Astrocyte (in vitro differentiated cells and primary cell): Measurements from ENCODE around the gene SEC11C. TPM values are rescaled to one million over a fixed set of nuclear protein-coding genes. Genes with fewer than 3 reads are reported as not detected.

Experiments used
- DNase-seq: peaks from one replicate; pipeline ENCODE4 v3.0.0-alpha.2; 2010; ENCODE audit warnings: low read depth
- FAIRE-seq: peaks from 2 replicates; lab custom pipeline; 2011; peaks lifted over from hg19 to GRCh38; lab: Jason Lieb, UNC
- H2AFZ ChIP-seq: 2 replicates; pipeline ENCODE4 v1.6.0; 2012; ENCODE audit warnings: low read depth, low read length, inconsistent platforms
- H3K27ac ChIP-seq: 2 replicates; pipeline ENCODE4 v1.5.1; 2011; ENCODE audit warnings: low read depth, low read length, inconsistent platforms
- H3K27me3 ChIP-seq: 2 replicates; pipeline ENCODE4 v1.6.0; 2011; ENCODE audit warnings: low read length, inconsistent platforms; ENCODE audit not compliant: insufficient read depth
- H3K36me3 ChIP-seq: 2 replicates; pipeline ENCODE4 v1.5.1; 2011; ENCODE audit warnings: low read length, inconsistent platforms; ENCODE audit not compliant: insufficient read depth
- H3K4me1 ChIP-seq: 2 replicates; pipeline ENCODE4 v1.5.1; 2011; ENCODE audit warnings: low read length, inconsistent platforms; ENCODE audit not compliant: insufficient read depth
- H3K4me2 ChIP-seq: 2 replicates; pipeline ENCODE4 v1.6.0; 2012; ENCODE audit warnings: low read length, inconsistent platforms
- H3K4me3 ChIP-seq: 2 replicates; pipeline ENCODE4 v1.5.1; 2011; ENCODE audit warnings: low read depth, mild to moderate bottlenecking, low read length, inconsistent platforms; ENCODE audit not compliant: insufficient read depth
- H3K79me2 ChIP-seq: 2 replicates; pipeline ENCODE4 v1.6.0; 2012; ENCODE audit warnings: mild to moderate bottlenecking, low read length, inconsistent platforms; ENCODE audit not compliant: insufficient read depth
- H3K9ac ChIP-seq: 2 replicates; pipeline ENCODE4 v1.6.0; 2012; ENCODE audit warnings: mild to moderate bottlenecking, low read length, inconsistent platforms
- H3K9me3 ChIP-seq: 2 replicates; pipeline ENCODE4 v1.5.1; 2012; ENCODE audit warnings: low read depth, mild to moderate bottlenecking, low read length, inconsistent platforms; ENCODE audit not compliant: insufficient read depth
- H4K20me1 ChIP-seq: 2 replicates; pipeline ENCODE4 v1.6.0; 2012; ENCODE audit warnings: low read length, inconsistent platforms; ENCODE audit not compliant: insufficient read depth
- H3K27ac Mint-ChIP-seq: one replicate; pipeline ENCODE4 v1.8.0; 2021; ENCODE audit warnings: mild to moderate bottlenecking, mixed read lengths; ENCODE audit not compliant: unreplicated experiment
- H3K27me3 Mint-ChIP-seq: one replicate; pipeline ENCODE4 v1.8.0; 2021; ENCODE audit warnings: low read depth, mixed read lengths; ENCODE audit not compliant: unreplicated experiment
- H3K36me3 Mint-ChIP-seq: one replicate; pipeline ENCODE4 v1.8.0; 2021; ENCODE audit warnings: low read depth, mixed read lengths; ENCODE audit not compliant: unreplicated experiment
- H3K4me1 Mint-ChIP-seq: one replicate; pipeline ENCODE4 v1.8.0; 2021; ENCODE audit warnings: low read depth, mixed read lengths; ENCODE audit not compliant: unreplicated experiment
- H3K4me3 Mint-ChIP-seq: one replicate; pipeline ENCODE4 v1.8.0; 2021; ENCODE audit warnings: mild to moderate bottlenecking, moderate library complexity, mixed read lengths; ENCODE audit not compliant: unreplicated experiment
- H3K9me3 Mint-ChIP-seq: one replicate; pipeline ENCODE4 v1.8.0; 2021; ENCODE audit warnings: mild to moderate bottlenecking, mixed read lengths; ENCODE audit not compliant: unreplicated experiment
- EZH2 ChIP-seq: IDR thresholded peaks from 2 replicates; pipeline ENCODE4 v1.6.1; 2012; ENCODE audit warnings: mild to moderate bottlenecking, low read length, inconsistent platforms; ENCODE audit not compliant: insufficient read depth
- total RNA-seq: library from RNA; stranded (reverse); gene quantifications from 2 replicates; pipeline ENCODE4 v1.2.1, GENCODE V29; 2021
- TF ChIP-seq, protein P1 (sequence below): IDR thresholded peaks from 2 replicates; pipeline ENCODE4 v1.5.1; 2011; ENCODE audit warnings: low read depth, mild to moderate bottlenecking, inconsistent platforms, low read length, moderate library complexity; ENCODE audit not compliant: insufficient read depth

Gene SEC11C
- total RNA-seq, 1 donor from 2014 or later: 38.0 TPM

DNA sequence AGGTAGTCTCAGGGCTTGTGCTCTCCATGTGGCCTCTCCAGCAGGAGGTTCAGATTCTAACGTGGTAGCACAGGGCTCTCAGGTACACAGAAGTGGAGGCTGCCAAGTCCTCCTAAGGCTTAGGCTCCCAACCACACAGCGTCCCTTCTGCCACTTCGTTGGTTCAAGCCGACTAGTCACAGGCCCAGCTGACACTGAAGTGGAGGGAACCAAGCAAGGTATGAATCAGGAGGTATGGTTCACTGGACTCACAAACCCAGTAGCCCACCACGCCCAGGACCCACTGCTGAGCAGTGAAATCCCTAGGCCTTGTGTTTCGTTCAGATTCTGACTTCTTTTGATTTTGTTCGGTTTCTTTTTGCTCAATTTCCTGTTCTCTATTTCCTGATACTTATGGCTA, 46.0 kb upstream of the SEC11C start:
- no peak overlapping the region for H3K4me3 ChIP-seq
- no peak overlapping the region for H3K9ac ChIP-seq
- H3K4me1 ChIP-seq: no peaks in the 10 kb centered on the region
- H3K27me3 ChIP-seq: no peaks in the 10 kb centered on the region
- no peak overlapping the region for H3K27ac ChIP-seq
- H3K36me3 Mint-ChIP-seq: no peaks in the 10 kb centered on the region
- no peaks in the 10 kb centered on the region for H3K27me3 Mint-ChIP-seq
- DNase-seq: no peak
- H3K27ac Mint-ChIP-seq: no peak overlapping the region
- peaks cover 5% of the 10 kb centered on the region for H3K4me1 Mint-ChIP-seq
- TF ChIP-seq, protein P1, sequence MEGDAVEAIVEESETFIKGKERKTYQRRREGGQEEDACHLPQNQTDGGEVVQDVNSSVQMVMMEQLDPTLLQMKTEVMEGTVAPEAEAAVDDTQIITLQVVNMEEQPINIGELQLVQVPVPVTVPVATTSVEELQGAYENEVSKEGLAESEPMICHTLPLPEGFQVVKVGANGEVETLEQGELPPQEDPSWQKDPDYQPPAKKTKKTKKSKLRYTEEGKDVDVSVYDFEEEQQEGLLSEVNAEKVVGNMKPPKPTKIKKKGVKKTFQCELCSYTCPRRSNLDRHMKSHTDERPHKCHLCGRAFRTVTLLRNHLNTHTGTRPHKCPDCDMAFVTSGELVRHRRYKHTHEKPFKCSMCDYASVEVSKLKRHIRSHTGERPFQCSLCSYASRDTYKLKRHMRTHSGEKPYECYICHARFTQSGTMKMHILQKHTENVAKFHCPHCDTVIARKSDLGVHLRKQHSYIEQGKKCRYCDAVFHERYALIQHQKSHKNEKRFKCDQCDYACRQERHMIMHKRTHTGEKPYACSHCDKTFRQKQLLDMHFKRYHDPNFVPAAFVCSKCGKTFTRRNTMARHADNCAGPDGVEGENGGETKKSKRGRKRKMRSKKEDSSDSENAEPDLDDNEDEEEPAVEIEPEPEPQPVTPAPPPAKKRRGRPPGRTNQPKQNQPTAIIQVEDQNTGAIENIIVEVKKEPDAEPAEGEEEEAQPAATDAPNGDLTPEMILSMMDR: no peak
- no peak for TF ChIP-seq EZH2
- no peak for FAIRE-seq
- H3K4me3 Mint-ChIP-seq: no peak overlapping the region
- no peaks in the 10 kb centered on the region for H3K79me2 ChIP-seq
- no peaks in the 10 kb centered on the region for H3K36me3 ChIP-seq
- no peaks in the 10 kb centered on the region for H4K20me1 ChIP-seq
- no peak overlapping the region for H3K4me2 ChIP-seq
- no peaks in the 10 kb centered on the region for H3K9me3 ChIP-seq
- H3K9me3 Mint-ChIP-seq: peaks cover 2% of the 10 kb centered on the region
- no peak overlapping the region for H2AFZ ChIP-seq

DNA sequence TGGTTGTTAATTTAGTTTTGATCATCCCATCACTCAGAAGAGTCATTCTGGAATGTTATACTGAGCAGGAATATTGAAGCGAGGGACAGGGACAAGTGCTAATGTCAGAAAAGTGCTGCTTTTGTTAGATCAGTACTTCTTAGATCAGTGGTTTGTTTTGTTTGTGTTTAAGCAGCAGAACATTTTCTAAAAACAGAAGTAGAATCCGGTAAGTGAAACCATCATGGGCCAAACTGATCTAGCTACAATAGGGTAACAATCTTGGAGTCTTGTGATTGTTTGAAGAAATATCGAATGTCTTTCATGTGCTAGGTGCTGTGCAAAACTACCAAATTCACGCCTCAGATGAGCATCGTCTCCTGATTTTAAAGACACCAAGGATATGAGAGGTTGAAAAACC, 45.1 kb upstream of the SEC11C start:
- no peaks in the 10 kb centered on the region for H3K27me3 ChIP-seq
- peaks cover 5% of the 10 kb centered on the region for H3K4me1 Mint-ChIP-seq
- H2AFZ ChIP-seq: no peak overlapping the region
- H3K4me1 ChIP-seq: no peaks in the 10 kb centered on the region
- H3K27ac Mint-ChIP-seq: no peak overlapping the region
- TF ChIP-seq EZH2: no peak
- TF ChIP-seq, protein P1: no peak
- H3K9me3 ChIP-seq: no peaks in the 10 kb centered on the region
- H3K79me2 ChIP-seq: no peaks in the 10 kb centered on the region
- no peak overlapping the region for H3K9ac ChIP-seq
- FAIRE-seq: peak; percentile 13
- no peak overlapping the region for H3K4me2 ChIP-seq
- DNase-seq: no peak
- H3K4me3 ChIP-seq: no peak overlapping the region
- no peaks in the 10 kb centered on the region for H4K20me1 ChIP-seq
- H3K4me3 Mint-ChIP-seq: no peak overlapping the region
- H3K27me3 Mint-ChIP-seq: peaks cover 2% of the 10 kb centered on the region
- no peak overlapping the region for H3K27ac ChIP-seq
- no peaks in the 10 kb centered on the region for H3K36me3 Mint-ChIP-seq
- peaks cover 2% of the 10 kb centered on the region for H3K9me3 Mint-ChIP-seq
- no peaks in the 10 kb centered on the region for H3K36me3 ChIP-seq

DNA sequence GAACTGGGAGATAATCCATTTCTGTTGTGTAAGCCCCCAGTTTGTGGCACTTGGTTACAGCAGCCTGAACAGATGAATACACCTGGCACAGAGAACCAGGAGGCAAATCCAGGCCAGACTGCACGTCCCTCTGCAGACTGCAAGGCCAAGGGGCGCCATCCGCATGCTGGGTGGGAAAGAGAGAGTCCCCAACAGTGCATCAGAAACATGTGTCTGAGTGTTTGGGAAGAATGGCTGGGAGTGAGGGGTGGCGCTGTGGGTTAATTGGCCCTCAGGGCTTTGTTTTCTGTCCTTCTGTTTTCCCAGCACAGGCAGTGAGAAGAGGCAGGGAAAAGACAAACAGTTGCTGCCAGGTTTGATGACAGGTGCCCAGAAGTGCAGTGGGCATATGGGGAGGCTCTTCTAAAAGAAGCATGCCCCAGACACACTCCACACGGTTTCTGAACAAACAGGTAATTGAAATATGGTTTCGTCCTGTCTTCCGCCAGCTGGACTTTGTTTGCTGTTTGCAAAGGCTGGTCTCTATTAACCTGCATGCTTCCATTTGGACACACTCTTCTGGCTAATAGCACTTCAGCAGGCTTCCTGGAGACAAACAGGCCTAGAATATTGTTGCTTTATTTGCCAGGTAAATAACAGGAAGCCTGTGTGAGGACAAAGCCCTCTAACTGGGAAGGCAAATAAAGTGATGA, 43.4 kb upstream of the SEC11C start:
- no peak for FAIRE-seq
- no peak overlapping the region for H3K4me2 ChIP-seq
- no peaks in the 10 kb centered on the region for H3K9me3 ChIP-seq
- H3K4me3 Mint-ChIP-seq: no peak overlapping the region
- no peaks in the 10 kb centered on the region for H3K4me1 ChIP-seq
- H4K20me1 ChIP-seq: no peaks in the 10 kb centered on the region
- H3K79me2 ChIP-seq: no peaks in the 10 kb centered on the region
- no peak overlapping the region for H3K27ac Mint-ChIP-seq
- peaks cover 5% of the 10 kb centered on the region for H3K4me1 Mint-ChIP-seq
- DNase-seq: no peak
- peaks cover 4% of the 10 kb centered on the region for H3K27me3 ChIP-seq
- no peak overlapping the region for H3K9ac ChIP-seq
- no peak overlapping the region for H3K4me3 ChIP-seq
- no peaks in the 10 kb centered on the region for H3K36me3 ChIP-seq
- H3K36me3 Mint-ChIP-seq: no peaks in the 10 kb centered on the region
- no peak overlapping the region for H3K27ac ChIP-seq
- H2AFZ ChIP-seq: no peak overlapping the region
- H3K27me3 Mint-ChIP-seq: peaks cover 9% of the 10 kb centered on the region
- TF ChIP-seq, protein P1: no peak
- no peak for TF ChIP-seq EZH2
- peaks cover 2% of the 10 kb centered on the region for H3K9me3 Mint-ChIP-seq
